ENCODE results near the gene FABP1.

GRCh38 chr2:88122141-88122884, 5.5 kb downstream of the FABP1 start:
- TF ChIP-seq CTCF (IDR thresholded peaks at IDR 0.05) (no peak), POLR2A (IDR thresholded peaks at IDR 0.05) (no peak)
